ENCODE measurements around the gene MGP.

The MGP gene

DNA sequence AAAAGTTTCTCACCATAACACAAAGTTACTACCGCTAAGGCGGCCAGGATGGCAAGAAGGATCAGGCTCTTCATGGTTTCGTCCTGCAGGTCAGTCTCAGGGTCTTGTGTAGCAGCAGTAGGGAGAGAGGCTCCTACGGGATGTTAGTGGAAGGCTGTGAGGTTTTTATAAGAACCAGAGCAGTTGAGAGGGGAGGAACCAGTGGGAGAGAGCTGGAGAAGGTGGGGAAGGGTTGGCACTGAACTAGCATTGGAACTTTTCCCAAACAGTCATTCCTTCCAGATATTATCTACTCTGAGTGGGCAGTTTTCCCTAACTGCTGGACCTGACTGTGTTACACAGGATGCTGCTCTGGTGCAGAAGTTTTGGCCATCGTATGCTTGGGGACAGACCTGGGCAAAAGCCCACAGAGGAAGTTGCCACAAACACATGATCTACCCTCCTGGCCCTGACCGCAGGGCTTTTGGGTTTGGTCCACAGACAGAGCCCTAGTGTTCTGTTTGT lies at the start of gene MGP:
Gene MGP, minus strand, starts transcription at position 137 of the 504 bp plus-strand sequence. Its CDS starts 63 bp downstream, at position 74.
- peak within 1 kb of the TSS; percentile 80 for H3K4me3 ChIP-seq (replicated peaks; ENCODE audit: low read depth, low read length)
- TF ChIP-seq, protein P1, sequence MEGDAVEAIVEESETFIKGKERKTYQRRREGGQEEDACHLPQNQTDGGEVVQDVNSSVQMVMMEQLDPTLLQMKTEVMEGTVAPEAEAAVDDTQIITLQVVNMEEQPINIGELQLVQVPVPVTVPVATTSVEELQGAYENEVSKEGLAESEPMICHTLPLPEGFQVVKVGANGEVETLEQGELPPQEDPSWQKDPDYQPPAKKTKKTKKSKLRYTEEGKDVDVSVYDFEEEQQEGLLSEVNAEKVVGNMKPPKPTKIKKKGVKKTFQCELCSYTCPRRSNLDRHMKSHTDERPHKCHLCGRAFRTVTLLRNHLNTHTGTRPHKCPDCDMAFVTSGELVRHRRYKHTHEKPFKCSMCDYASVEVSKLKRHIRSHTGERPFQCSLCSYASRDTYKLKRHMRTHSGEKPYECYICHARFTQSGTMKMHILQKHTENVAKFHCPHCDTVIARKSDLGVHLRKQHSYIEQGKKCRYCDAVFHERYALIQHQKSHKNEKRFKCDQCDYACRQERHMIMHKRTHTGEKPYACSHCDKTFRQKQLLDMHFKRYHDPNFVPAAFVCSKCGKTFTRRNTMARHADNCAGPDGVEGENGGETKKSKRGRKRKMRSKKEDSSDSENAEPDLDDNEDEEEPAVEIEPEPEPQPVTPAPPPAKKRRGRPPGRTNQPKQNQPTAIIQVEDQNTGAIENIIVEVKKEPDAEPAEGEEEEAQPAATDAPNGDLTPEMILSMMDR (IDR thresholded peaks at IDR 0.05; ENCODE audit: low read length, missing control alignments), result no peak
- peak; percentile 99 for DNase-seq (ENCODE audit: low read depth)

DNA sequence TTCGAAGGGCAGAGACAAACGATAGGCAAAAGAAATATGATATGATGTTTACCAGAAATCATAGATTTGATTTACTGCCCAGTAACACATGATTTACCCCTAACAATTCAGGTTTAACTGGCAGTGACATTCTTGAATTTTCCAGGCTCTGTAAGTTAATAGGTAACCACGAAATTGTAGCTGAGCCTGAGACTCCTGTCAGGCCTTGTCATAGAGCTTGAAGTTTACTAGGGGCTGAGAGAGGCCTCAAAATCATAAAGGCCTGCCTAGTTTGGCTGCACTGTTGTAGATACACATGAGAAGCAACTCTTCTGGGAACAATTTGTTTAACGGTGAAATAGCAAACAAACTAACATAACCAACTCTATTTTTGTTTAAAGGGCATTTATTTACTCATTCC lies 49.4 kb upstream of the MGP start:
- TF ChIP-seq, protein P1 (IDR thresholded peaks at IDR 0.05; ENCODE audit: low read length, missing control alignments), result no peak
- DNase-seq (ENCODE audit: low read depth), result no peak
- H3K4me3 ChIP-seq (replicated peaks; ENCODE audit: low read depth, low read length), result no peak overlapping the region

DNA sequence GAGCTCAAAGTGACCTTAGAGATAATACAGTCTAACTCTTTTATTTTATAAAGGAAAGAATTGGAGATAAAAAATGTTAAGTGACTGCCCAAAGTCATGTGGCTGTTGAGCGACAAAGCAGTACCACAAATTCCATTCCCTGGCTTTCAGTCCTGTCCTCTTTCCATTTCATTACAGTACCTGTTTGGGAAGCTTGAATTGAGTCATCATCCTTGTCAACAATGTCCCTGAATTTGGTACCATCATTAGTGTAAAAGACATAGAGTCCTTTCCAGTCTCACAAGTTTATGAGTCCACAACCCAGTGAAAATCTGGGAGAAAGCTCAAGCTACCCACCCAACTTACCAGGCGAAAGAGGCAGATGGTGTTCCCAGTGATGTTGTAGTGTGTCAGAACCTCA lies 48.9 kb upstream of the MGP start:
- H3K4me3 ChIP-seq (replicated peaks; ENCODE audit: low read depth, low read length), result no peak overlapping the region
- TF ChIP-seq, protein P1 (IDR thresholded peaks at IDR 0.05; ENCODE audit: low read length, missing control alignments), result no peak
- no peak for DNase-seq (ENCODE audit: low read depth)

DNA sequence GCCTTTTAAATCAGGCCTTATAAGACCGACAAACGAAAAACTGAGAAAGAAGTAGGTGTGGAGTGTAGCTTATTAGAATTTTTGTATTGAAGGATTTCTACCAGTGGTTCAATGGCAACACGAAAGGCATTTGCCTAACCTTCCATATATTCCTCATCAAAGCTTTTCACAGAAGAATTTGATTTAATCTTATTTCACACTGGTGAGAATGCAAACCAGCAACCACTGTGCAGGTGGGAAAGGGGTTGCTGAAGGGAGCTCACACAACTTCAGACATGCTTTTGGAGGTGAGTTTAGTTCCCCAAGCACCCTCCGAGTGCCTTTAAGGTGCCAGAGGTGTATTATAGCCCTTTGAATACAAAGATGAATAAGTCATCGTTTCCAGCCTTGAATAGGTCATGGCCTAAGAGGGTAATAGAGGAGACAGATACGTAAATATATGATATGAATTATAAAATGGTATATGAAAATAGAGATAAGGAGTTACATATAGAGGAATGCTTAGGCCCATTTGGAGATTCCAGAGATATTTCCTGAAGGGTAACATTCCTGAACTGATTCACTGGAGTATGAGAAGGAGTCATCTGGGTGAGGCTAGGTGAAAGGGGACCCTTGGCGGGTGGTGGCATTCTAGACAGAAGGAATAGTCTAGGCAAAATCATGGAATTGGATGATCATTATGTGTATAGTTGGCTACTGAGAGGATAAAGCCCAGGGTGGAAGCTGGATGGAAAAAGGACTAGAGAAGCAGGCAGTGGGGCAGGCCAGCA lies 46.3 kb upstream of the MGP start:
- H3K4me3 ChIP-seq (replicated peaks; ENCODE audit: low read depth, low read length), result no peak overlapping the region
- no peak for DNase-seq (ENCODE audit: low read depth)
- TF ChIP-seq, protein P1 (IDR thresholded peaks at IDR 0.05; ENCODE audit: low read length, missing control alignments), result no peak

DNA sequence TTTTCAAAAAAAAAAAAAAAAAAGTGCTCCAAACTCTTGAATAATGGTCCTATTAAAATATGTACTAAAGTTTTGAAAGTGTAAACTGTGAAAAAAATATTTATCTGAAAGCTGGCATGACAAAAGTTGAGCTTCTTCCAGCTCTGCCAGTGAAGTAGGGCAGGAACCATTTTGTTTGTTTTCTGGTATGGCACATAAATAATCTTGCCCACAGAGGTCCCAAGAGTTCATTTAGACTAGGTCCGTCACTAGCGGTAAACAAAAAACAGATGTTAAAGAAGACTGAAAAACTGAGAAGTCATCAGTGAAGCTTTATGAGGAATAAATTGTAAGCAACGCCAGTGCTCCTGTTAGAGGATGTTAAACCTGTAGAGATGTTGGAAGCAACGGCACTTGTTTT lies 45.7 kb upstream of the MGP start:
- TF ChIP-seq, protein P1 (IDR thresholded peaks at IDR 0.05; ENCODE audit: low read length, missing control alignments), result no peak
- no peak overlapping the region for H3K4me3 ChIP-seq (replicated peaks; ENCODE audit: low read depth, low read length)
- DNase-seq (ENCODE audit: low read depth), result no peak

DNA sequence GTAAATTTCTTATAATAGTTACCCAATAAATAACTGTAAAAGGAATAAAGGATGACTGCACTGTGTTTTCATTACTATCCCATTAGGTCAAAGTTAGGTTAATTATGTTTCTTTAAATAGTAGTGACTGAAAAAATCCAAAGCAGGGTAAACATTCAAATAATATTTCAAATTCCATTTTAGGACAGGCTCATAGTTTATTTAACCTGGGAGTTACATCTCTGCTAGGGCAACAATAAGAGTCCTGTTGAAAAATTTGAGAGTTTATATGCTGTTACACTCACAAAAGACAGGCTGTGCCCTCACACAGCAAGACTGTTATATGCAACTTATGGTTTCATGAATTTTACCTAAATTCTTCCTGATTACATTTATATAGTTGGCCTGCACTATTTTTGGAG lies 44.6 kb upstream of the MGP start:
- TF ChIP-seq, protein P1 (IDR thresholded peaks at IDR 0.05; ENCODE audit: low read length, missing control alignments), result peak; percentile 8
- H3K4me3 ChIP-seq (replicated peaks; ENCODE audit: low read depth, low read length), result no peak overlapping the region
- peak; percentile 25 for DNase-seq (ENCODE audit: low read depth)

DNA sequence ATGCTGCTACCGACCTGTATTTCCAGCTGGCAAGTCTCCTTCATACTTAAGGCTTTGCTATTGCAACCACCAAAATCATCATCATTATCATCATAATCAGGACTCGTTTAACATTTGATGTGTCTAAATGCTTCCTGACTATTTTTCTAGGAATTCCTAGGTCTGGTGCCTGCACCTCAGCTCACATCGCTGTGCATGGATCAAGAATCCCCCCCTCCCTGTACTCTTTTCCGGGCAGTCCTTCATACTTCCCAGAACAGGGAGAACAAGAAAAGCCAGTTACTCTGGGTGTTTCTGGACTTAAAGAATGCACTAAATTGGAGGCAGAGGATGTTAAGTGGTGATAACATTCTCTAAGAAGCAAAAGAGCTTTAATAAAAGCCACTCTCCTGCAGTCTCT lies 43.3 kb upstream of the MGP start:
- TF ChIP-seq, protein P1 (IDR thresholded peaks at IDR 0.05; ENCODE audit: low read length, missing control alignments), result no peak
- H3K4me3 ChIP-seq (replicated peaks; ENCODE audit: low read depth, low read length), result peak overlapping the region; percentile 2
- DNase-seq (ENCODE audit: low read depth), result peak; percentile 41
